GM21528 (cell line): ENCODE data around the gene VWA8.
"Not testable (repeated sequence)": the region's sequence is repeated elsewhere in the genome, so short reads cannot be mapped to it uniquely, and the experiment has no call there.

Source experiments
- ATAC-seq: cut with Tn5 transposase; IDR thresholded peaks from one replicate; pipeline ENCODE4 v1.9.1; 2021; ENCODE audit warnings: mild to moderate bottlenecking, moderate library complexity; ENCODE audit not compliant: unreplicated experiment, low FRiP score

The VWA8 gene

DNA sequence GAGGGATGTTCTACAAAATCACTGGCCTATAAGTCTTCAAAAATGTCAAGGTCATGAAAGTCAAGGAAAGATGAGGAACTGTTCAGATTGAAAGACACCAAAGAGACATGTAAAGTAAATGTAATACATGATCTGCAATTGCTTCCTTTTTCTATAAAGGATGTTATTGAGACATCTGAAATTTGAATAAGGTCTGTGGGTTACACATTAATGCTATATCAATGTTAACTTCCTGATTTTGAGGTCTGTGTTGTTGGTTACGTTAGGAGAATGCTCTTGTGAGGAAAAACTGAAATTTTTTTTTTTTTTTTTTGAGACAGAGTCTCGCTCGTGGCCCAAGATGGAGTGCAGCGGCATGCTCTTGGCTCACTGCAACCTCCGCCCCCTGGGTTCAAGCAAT, 306.1 kb downstream of the VWA8 start:
- no peak for ATAC-seq

DNA sequence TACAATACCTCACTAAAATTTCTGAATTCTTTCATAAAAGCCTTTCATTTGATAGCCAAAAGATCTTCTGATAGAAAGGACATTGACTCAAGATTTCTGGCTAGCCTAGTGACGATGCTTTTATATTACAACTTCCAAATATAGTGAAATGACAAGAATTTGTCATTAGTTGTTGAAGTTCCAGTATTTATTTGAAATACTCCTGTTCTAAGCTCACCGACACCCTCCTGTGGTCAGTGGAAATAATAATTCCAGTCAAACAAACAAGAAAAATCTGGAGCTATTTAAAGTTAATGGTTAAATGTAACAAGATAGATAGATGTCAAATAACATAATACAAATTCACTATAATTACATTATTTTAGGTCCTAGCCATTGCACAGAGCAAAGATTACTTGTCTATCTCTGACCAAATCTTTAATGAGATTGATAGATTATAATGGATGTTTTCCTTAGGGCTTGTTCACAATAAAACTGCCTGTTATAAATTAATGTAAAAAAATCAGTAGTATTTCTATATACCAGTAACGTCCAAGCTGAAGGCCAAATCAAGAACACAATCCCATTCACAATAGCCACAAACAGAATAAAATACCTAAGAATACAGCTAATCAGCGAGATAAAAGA, 308.1 kb downstream of the VWA8 start:
- no peak for ATAC-seq

DNA sequence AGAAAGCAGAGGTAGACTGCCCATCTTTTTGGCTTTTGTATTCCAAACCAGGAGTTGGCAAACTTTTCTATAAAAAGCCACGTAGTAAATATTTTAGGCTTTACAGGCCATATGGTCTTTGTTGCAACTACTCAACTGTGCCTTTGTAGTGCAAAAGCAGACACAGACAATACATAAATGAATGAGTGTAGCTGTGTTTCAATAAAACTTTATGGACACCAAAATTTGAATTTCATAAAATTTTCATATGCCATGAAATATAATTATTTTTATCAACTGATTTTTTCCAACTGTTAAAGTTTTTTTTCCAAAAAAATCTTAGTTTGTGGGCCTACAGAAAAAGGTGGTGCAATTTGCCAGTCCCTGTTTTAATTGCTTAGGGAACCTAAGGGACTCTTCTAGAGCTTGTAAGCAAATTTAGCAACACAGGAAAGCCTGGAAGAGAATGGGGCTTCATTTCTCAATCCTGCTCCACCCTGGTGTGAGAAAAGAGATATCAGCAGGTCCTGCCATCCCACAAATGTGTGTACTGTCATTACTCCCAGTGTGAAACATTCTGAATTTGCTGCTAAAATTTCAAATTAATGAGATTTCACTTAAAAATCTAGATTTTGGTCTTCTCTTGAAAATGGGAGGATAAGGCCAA, 309.4 kb downstream of the VWA8 start:
- no peak for ATAC-seq

DNA sequence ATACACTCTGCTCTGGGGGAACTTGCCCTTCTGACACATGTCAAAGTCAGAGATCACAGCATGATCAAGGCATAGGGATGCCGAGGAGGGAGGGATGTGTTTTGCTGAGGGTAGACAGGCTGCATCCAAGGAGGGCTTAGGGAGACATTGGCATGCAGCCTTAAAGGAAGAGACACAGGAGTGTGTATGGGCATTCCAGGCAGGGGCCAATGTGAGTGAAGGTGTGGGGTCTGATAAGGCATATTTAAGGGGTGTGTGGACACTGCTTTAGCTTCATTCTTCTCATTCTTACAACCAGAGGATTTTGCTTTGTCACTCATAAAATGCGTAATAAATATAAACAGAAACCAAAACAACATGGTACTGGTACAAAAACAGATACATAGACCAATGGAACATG, 310.2 kb downstream of the VWA8 start:
- ATAC-seq: no peak

DNA sequence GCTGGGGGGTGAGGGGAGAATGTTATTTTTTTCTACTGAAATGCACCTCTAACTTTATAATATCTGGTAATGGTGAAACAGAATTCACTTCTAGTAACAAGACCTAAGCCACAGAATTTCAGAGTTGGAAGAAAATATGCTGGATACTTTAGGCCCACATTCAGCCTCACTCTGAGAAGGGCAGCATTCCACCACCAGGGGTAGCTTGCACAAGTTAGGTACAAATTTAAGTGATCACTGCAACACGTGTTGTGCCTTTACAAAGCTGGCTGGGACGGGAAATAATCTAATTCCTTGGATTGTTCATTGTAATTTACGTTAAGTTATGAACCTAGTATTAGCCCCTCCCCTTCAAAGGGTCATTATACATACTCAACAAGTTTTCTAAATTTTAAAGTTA, 311.2 kb downstream of the VWA8 start:
- ATAC-seq: no peak

DNA sequence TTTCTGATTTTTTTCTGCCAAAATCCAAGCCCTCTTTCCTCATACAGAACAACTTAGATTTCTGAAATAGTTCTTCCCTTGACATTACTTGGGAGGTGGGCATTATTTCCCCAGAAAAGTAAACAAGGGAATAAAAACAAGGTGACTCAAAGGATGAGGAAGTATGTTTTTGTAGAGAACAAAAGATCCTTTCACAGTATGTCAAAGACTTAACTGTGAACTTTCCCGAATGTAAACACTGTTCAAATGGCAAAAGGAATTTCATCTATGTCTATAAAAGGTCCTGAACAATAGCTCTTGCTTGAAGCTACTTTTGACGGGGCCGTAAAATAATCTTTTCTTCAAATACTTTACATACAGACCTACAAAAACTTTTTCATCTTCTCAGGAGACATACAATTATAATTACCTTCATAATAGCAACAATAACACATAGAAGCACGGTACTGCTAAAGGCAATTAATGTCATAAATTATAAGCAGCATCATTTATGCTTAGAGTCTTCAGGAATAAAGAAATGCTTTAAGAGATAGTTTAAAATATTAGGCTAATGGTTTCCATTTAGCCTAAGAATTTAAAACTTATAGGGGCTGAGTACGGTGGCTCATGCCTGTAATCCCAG, 312.5 kb downstream of the VWA8 start:
- no peak for ATAC-seq

DNA sequence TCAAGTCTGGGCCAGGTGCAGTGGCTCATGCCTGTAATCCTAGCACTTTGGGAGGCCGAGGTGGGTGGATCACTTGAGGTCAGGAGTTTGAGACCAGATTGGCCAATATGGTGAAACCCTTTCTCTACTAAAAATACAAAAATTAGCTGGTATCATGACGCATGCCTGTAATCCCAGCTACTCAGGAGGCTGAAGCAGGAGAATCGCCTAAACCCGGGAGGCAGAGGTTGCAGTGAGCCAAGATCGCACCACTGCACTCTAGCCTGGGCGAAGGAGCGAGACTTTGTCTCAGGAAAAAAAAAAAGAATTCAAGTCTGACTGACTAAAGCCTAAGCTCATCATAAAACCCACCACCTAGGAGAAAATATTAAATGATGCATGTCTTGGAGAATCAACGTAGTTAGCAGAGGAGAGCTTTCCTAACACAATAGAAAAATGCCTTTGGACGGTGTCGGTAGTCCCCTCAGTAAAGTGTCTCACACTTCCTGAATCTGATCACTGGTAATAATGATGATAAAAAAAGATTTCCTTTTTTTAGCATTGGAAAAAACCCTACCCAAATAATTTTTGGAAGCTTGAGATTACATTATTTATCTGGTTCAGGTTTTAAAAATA, 313.1 kb downstream of the VWA8 start:
- not testable (repeated sequence) for ATAC-seq

DNA sequence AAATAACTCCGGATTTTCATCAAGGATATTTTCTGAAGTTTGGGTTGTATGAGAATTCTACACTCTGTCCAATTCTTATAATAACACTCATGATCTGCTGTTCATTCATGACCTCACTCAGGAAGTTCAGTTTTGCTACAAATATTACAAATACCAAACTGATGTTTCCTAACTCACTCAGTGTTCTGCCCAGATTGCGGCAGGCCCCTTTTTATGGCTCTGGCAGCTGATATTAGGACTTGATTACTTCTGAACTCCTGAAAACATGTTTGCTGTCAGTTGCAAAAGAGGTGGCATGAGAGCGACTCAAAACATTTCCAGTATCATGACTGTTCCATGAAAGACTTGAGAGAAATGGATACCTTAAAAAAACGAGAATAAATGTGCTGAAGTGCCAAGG, 315.6 kb downstream of the VWA8 start:
- no peak for ATAC-seq

DNA sequence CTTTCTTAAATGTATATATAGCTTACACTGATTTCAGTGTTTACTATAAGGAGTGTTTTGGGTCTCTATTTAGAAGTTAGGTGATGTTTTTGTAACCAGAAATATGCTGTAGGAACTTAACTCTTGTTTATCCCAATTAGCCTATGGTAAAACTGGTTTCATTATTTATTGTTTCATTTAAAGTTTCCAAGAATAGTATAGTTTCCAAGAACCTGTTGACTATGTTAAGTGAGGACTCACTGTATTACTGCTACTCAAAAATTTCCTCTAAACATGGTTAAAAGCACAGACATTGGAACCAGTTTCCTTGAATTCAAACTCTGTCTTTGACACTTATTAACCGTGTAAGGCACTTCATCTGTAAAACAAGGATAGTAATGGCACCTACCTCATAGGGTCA, 316.2 kb downstream of the VWA8 start:
- ATAC-seq: no peak

DNA sequence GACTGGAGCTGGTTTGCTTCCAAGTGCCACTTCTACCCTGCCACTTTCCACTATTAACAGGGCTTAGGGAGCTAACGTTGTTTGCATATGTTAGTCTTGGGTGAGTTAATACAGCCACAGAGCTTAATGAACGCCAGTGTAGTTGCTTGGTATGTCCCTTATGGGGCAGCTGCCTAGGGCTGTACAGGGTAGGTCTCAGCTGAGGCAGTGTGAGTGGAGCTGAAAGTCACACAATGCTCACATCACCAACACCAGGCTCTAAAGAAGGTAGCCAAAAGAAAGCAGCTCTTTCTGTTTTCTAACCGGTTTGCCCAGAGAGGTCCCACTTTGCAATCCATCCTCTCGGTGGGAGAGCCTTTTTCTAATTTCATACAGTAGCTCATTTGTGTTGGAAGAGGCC, 317.4 kb downstream of the VWA8 start:
- ATAC-seq: no peak

DNA sequence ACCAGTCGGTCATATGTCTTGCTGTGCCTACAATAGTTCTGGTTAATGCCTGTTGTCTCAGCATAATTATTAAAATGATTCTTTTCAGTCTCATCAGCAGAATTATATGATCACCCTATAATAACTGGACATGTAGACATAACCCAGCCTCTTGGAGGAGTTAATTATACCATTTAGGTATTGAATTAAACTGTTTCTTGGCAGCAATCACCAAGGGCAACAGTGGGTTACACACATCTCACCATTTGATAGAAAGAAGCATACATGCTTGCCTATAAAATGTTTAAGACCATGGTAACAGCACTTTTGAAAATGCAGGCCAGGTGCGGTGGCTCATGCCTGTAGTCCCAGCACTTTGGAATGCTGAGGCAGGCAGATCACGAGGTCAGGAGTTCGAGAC, 318.9 kb downstream of the VWA8 start:
- no peak for ATAC-seq

DNA sequence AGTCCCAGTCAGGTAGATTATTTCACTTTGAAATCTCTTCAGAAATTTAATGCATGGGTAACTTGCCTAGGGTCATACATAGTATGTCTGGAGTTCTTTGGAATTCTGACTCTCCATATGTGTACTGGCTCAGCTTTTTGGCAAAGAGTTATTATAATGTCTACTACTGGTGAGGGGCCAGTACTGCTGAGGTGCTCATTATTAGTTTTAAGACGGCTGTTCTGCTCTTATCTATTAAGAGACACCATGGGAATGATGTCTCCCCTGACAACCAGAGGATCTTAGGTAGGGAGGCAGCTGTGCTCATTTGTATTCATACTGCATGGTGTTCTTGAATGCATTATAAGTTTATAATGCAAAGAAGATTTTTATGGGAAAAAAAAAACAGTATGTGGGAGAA, 319.5 kb downstream of the VWA8 start:
- no peak for ATAC-seq

DNA sequence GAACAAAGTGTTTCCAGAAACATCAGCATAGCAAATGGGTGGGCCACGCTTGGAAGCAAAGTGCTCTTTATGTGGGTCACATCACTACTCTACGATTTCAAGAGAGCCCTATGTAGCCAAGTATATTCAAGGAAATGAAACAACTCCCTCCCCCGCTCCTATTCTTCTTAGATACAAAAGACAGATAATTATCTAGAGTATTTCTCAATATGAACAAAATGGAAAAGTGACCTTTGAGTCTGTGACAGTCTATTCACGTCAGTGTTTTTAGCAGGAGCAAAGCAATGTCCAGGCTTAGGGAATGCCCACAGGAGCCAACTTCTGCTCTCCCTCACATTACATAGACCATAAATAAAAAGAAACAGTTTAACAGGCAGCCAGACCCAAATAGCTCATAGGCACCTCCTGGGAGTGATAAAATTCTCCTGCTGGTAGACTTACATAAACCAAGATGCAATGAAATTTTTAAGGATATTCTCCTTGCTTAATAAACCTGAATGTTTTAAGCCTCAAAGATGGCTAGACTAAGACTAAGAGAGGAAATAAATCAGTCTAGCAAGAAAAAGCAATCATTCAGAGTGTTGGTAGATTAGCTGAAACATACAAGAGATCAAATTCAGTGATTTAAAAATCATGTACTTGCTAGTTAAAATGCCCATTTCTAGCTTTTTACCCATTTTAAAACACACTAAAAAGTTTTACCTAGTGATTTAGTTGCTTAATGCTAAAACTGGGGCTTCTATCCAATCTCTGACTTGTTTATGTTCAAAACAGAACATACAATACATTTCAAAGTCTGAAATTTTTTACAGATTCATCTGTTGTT, 320.7 kb downstream of the VWA8 start:
- no peak for ATAC-seq

DNA sequence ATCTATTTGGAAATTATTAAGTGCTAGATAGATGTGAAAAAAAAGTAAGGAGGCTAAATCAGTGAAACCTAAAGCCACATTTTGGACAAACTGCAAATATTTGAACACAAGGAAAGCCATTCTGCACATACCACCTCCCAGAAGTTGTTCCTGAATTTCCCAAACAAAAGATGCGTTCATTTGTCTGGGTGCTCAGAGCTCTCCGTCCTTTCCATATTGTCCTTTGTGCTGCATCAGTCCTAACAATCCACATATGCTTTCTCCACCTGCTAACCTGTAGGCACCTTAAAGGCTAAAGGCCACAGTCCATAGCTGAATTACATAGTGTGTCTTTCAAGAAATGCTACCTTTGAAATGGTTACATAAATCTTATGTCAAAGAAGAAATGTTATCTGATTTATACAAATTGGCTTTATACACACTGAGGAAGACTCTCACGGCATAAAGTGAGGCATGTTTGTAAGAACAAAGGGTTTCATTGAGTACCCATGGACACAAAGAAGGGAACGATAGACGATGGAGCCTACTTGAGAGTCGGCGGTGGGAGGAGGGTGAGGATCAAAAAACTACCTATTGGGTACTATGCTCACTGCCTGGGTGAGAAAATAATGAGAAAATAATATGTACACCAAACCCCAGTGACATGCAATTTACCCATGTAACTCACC, 321.5 kb downstream of the VWA8 start:
- ATAC-seq: no peak

DNA sequence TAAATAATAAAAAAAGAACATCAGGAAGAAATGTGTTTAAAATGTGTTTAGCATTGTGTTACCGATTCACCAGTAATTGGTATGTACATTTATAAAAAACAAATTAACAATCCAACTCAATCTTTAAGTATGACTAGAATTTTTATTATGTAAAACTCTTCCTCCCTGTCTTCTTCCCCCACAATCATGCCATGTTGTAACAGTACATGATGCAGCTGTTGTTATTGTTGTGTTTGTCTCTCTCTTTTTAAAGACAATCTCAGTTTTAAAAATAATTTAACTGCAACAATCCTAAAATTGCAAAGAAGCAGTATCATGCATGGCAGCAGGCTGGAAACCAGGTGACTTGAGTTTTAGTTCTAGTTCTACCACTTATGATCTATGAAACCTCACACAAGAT, 323.3 kb downstream of the VWA8 start:
- no peak for ATAC-seq

DNA sequence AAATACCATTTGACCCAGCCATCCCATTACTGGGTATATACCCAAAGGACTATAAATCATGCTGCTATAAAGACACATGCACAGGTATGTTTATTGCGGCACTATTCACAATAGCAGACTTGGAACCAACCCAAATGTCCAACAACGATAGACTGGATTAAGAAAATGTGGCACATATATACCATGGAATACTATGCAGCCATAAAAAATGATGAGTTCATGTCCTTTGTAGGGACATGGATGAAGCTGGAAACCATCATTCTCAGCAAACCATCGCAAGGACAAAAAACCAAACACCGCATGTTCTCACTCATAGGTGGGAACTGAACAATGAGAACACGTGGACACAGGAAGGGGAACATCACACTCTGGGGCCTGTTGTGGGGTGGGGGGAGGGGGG, 323.9 kb downstream of the VWA8 start:
- not testable (repeated sequence) for ATAC-seq

DNA sequence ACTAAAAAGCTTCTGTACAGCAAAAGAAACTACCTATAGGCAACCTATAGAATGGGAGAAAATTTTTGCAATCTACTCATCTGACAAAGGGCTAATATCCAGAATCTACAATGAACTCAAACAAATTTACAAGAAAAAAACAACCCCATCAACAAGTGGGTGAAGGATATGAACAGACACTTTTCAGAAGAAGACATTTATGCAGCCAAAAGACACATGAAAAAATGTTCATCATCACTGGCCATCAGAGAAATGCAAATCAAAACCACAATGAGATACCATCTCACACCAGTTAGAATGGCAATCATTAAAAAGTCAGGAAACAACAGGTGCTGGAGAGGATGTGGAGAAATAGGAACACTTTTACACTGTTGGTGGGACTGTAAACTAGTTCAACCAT, 324.3 kb downstream of the VWA8 start:
- ATAC-seq: not testable (repeated sequence)

DNA sequence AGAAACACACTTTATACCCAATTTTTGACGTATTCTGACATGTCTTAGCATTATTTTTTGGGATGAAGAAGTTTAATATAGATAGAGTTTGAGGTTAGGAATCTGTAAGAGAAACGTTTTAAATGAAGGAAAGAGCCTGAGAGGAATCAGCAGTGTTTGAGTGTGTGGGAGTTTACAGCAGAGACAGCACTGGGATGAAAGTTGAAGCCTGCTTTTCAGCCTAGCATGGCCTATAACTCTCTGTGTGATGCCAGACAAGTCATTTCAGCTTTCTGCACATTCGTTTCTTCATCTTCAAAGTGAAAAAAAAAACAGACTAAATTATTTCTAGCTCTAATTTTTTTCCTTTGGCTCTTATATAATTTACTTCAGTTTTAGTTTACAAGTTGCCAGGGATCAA, 326.5 kb downstream of the VWA8 start:
- ATAC-seq: no peak

DNA sequence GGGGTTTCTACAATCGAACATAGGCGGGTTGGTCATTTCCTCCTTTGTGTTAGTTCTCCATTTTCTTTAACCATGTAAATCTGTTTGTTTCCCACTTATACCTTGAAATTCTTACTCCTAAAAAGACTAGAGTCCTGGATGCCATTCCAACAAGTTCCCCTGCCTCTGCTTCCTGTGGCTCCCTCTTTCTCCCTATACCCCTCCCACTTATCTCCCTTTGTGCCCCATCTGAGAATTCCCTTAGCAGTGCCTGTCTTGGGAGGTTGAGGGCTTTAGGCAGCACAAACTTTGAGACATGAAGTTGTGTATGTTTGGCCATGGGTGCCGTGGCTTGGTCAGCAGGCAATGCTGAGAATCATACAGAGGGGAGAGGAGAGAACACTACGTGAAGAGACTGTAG, 327.1 kb downstream of the VWA8 start:
- no peak for ATAC-seq

DNA sequence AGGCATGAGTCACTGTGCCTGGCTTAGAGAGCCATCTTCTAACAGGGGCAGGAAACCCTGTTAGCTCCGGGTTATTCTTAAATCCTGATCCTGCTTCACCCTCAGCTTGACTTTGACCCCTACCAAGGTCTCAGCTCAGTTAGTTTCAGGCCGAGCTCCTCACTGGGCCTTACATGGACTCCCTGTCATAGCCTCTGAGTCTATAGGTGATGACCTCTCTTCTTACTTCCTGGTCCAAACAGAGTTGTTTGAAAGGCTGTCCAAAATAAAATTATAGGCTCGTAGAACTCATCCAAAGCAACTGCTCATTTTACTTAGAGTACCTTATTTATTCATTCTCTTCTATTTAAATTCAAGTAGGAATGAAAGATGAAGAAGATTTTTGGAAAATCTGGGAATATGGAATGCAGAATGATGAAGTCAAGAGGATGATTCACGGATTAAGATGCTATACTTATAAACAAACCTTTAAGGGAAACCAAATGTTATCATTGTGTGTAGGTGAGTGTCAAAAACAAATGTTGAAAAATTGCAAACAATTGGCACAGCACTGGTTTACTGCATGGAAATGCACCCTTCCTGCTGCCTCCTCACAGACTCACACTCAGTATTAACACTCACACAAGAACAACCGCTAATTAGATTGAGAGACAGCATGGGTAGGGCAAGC, 329.5 kb downstream of the VWA8 start:
- no peak for ATAC-seq
